Ovary (tissue), 9 donors: ENCODE data around the gene WDR31. TPM values are rescaled to one million over a fixed set of nuclear protein-coding genes. Genes with fewer than 3 reads are reported as not detected.

Experiments used
- DNase-seq, 5 donors: peaks; one replicate each; pipeline ENCODE4 v3.0.0-alpha.2; 2019 to 2020
- H3K27ac ChIP-seq, 2 donors: fragments of 200-600 bp; one replicate each; pipeline versions ENCODE4 v1.5.1 to v1.8.0; 2019 to 2022
- H3K27me3 ChIP-seq: fragments of 200-600 bp; one replicate; pipeline ENCODE4 v1.8.0; 2022
- H3K36me3 ChIP-seq: fragments of 200-600 bp; sonication (generic); one replicate; pipeline ENCODE4 v1.5.1; 2019
- H3K4me1 ChIP-seq: one replicate; pipeline ENCODE4 v1.8.1; 2013; ENCODE audit warnings: mild to moderate bottlenecking, moderate library complexity; ENCODE audit not compliant: insufficient read depth
- H3K4me3 ChIP-seq: fragments of 200-600 bp; sonication (generic); one replicate; pipeline ENCODE4 v1.5.1; 2017
- H3K9me3 ChIP-seq, 2 donors: fragments of 200-600 bp in 1 of 2; sonication (generic) in 1 of 2; one replicate each; pipeline versions ENCODE4 v1.5.1 to v1.8.1; 2013 to 2019; ENCODE audit warnings: mild to moderate bottlenecking in 1 of 2, moderate library complexity in 1 of 2
- CTCF ChIP-seq, 3 donors: fragments of 450-650 bp in 2 of 3; fragments of 200-600 bp in 1 of 3; IDR thresholded peaks; one replicate each; pipeline versions ENCODE4 v1.5.1 to v1.8.0; 2016 to 2022; ENCODE audit warnings: antibody characterized with exemption in 3 of 3, mild to moderate bottlenecking in 1 of 3
- EP300 ChIP-seq: sonication (generic); formaldehyde crosslinking; IDR thresholded peaks from one replicate; pipeline ENCODE4 v1.6.1; 2017; ENCODE audit warnings: antibody characterized with exemption
- POLR2A ChIP-seq: fragments of 450-650 bp; IDR thresholded peaks from one replicate; pipeline ENCODE4 v1.6.1; 2017; ENCODE audit warnings: antibody characterized with exemption, mild to moderate bottlenecking, moderate library complexity
- WGBS, 3 donors: extraction: QIAGEN DNeasy Blood & Tissue Kit in 1 of 3; methylation state at CpG; one replicate each; pipeline versions ENCODE4 v1.1.5 to v1.1.7; 2013 to 2017; 5-methylcytosine and 5-hydroxymethylcytosine counted together
- intact Hi-C, 4 donors: fragments of 100-400 bp; cut with DNase I; formaldehyde crosslinking; loops; one replicate each; pipeline versions ENCODE4 v1.11.0 to v1.15.1; 2022 to 2023
- polyA plus RNA-seq, 2 donors: library from polyadenylated mRNA; stranded (reverse); fragments of 200-250 nt in 1 of 2; fragments of 350-450 nt in 1 of 2; fragmentation: Illumina TruSeq in 1 of 2; extraction: RNeasy Lipid Tissue Mini Kit (QIAGEN cat#74804) in 1 of 2; gene quantifications; one replicate each; pipeline ENCODE4 v1.2.3, GENCODE V29; 2013 to 2014
- total RNA-seq, 7 donors: library from RNA; depleted of rRNA in 2 of 7; stranded (reverse); fragments of >200 nt in 2 of 7; fragmentation: NEBNext Ultra II Directional in 3 of 7; extraction: Animal tissue kit (Norgen Biotek cat#: 25700) in 3 of 7; gene quantifications; one replicate each; pipeline versions ENCODE4 v1.1.0 to v1.2.4, GENCODE V29; 2016 to 2023
- donor health status: DM: no; HTN: no; CAD: no; lungs with moderate emphysema.
- donor health status: DM: no; HTN: no; CAD: no.
- donor health status: Bipolar disorder and iron deficiency.
- donor health status: DM: yes; HTN: yes; CAD: no.
- donor health status: DM: no; HTN: no; CAD: no.
- donor health status: DM: yes; HTN: yes; CAD: no.

The WDR31 gene
- total and polyA plus RNA-seq, 9 donors = 1.7 to 5.3 (median 3.4) TPM

DNA sequence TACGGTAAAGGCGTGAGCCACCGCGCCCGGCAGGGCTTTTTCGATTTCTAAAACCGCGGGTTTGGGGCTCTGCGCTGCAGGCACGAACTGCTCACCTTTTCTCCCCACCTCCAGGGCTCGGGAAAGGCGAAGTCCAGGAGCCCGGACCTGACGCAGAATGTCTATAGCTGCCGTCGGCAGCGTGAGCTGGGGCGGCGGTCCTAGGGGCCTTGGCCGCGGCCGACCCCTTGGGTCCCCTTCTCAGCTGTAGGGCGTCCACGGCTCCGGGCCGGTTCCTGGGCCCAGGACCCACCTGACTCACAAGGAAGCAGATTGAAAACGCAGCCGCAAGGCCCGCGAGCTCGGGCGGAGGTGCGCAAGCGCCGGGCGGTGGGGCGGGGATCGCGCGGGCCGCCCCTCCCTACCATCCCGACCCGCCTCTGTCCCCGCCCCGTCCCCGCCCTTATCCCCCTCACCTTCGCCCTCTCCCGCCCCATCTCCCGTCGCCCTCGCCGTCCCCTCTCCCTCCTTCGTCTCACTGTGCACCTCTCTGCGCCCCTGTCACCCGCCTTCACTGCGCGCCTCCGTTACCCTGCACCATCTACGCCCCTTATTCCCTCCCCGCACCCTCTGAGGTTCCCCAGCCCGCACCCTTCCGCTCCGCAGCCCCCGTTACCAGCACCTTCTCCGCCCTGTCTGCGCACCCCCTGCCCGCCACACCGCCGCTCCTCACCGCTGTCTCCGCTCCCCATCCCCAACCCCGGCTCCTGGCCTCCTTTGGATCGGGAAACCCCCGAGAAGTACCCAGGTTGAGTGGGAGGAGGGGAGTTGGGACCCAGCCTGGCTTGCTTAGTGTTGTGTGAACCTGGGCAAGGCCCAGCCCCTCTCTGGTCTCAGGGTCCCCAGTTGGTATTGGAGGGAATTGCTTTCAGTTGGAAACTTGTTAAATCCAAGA is 36.8 kb upstream of the WDR31 start, which contains the start of gene HDHD3:
TSS of gene HDHD3 (minus strand) at position 353 of the 934 bp plus-strand sequence. CDS start 2,632 bp downstream, outside the sequence.
- Histone ChIP-seq H3K36me3 (no peaks in the 10 kb centered on the region), H3K27ac (peak within 1 kb of the TSS; percentile 61 to 64), H3K4me1 (peaks cover 10% of the 10 kb centered on the region), H3K27me3 (no peaks in the 10 kb centered on the region), H3K4me3 (peak within 1 kb of the TSS; percentile 53), H3K9me3 (no peaks in the 10 kb centered on the region)
- intact Hi-C loops = loop anchor here in 1 of 4 donors (5.0 kb wide), 1 partner anchor 35 kb away; the partner anchor contains the start of gene WDR31
- 1% methylated on average over 55 to 74 of the region's 74 CpGs for WGBS, 3 donors
- DNase-seq = peak; percentile 82 to 90 (median 84)
- peak; percentile 65 for TF ChIP-seq POLR2A
- no peak for TF ChIP-seq EP300

- Histone ChIP-seq H3K4me3 (no peak overlapping the region), H3K9me3 (no peaks in the 10 kb centered on the region), H3K4me1 (peaks cover 10% of the 10 kb centered on the region), H3K36me3 (no peaks in the 10 kb centered on the region), H3K27me3 (no peaks in the 10 kb centered on the region), H3K27ac (no peak overlapping the region)
- intact Hi-C loops = loop anchor here in 1 of 4 donors (5.0 kb wide), 1 partner anchor 33 kb away; the partner anchor contains the start of gene WDR31
- WGBS, 3 donors = 79 to 83% (median 80%) methylated on average over 6 of the region's 6 CpGs
- TF ChIP-seq POLR2A (no peak), CTCF (IDR thresholded peaks at IDR 0.05) (no peak), EP300 (no peak)
- DNase-seq = no peak
Measured at GRCh38 chr9:113375057-113376023, 35.3 kb upstream of the WDR31 start.

DNA sequence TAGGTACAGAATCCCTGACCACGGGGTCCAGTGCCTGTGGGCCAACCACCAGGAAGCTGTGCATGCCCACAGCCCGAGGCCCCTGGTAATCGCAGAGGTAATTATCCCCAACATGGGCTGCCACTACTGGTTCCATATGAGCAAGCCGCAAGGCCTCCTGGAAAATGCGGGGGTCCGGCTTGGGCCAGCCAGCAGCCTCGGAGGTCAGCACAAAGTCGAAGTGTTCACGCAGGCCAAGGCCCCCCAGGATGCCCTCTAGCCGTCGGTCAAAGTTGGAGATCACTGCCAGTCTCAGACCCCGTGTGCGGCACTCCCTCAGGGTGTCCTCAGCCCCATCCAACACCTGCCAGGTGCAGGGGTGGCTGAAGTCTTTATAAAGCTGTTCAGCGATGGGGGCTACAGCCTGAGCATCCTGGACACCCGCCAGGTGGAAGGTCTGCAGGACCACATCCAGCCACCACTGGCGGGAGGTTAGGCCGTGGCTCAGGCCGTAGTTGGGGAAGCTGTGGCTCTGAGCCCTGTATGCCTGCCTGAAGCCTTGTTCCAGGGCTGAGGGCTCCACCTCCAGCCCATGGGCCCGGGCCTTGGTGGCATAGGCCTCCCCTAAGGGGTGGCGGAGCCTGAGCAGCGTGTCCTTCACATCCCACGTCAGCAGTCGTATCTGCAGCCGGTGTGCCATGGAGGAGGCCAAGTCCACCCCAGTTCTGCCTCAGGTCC is 33.8 kb upstream of the WDR31 start:
- Histone ChIP-seq H3K9me3 (no peaks in the 10 kb centered on the region), H3K36me3 (no peaks in the 10 kb centered on the region), H3K27me3 (no peaks in the 10 kb centered on the region), H3K4me1 (peaks cover 6% of the 10 kb centered on the region), H3K27ac (no peak overlapping the region), H3K4me3 (no peak overlapping the region)
- no peak for DNase-seq
- TF ChIP-seq POLR2A (no peak), EP300 (no peak), CTCF (IDR thresholded peaks at IDR 0.05) (no peak)
- intact Hi-C loops = no loop called here
- 82 to 90% (median 84%) methylated on average over 23 to 24 of the region's 24 CpGs for whole genome bisulfite sequencing, 3 donors

GRCh38 chr9:113373256-113373655 is 33.2 kb upstream of the WDR31 start:
- Histone ChIP-seq H3K4me3 (no peak overlapping the region), H3K9me3 (no peaks in the 10 kb centered on the region), H3K27ac (no peak overlapping the region), H3K27me3 (no peaks in the 10 kb centered on the region), H3K36me3 (no peaks in the 10 kb centered on the region), H3K4me1 (peaks cover 3% of the 10 kb centered on the region)
- 59 to 70% (median 62%) methylated on average over 3 of the region's 3 CpGs for WGBS, 3 donors
- no peak for TF ChIP-seq CTCF (IDR thresholded peaks at IDR 0.05)
- no peak for TF ChIP-seq POLR2A
- no peak for TF ChIP-seq EP300
- intact Hi-C loops = no loop called here
- DNase-seq = no peak
